ENCODE results near the gene COL4A6.
"Not testable (repeated sequence)": the region's sequence is repeated elsewhere in the genome, so short reads cannot be mapped to it uniquely, and the experiment has no call there.

Gene COL4A6

DNA sequence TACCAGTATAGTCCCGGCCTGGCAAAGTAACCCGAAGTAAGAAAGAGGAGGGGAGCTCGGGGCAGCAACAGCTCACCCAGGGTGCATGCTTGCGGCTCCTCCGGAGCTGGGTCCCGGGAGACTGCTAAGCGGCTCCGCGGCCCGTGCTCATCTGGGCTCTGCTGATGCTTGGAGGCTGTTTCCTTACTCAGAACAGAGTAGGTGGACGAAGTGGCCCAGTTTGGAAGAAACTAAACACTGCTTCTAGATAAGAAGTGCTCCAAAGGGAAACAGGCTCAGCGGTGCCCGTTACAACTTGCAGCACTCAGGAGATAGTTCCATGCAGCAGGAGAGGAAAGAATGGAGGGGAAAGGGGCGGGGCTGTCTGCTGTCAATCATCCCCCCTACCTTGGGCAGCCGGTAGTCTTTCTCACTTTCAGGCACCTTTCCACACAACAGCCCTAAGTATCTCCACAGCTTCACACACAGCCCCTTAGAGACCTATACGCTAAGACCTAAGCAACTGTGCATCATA is at the start of gene COL4A6:
Gene COL4A6 (minus strand): TSS at position 313 of the 514 bp plus-strand sequence. CDS start 226 bp downstream, at position 87.
- DNase-seq (ENCODE audit: low spot score), result peak; percentile 1

DNA sequence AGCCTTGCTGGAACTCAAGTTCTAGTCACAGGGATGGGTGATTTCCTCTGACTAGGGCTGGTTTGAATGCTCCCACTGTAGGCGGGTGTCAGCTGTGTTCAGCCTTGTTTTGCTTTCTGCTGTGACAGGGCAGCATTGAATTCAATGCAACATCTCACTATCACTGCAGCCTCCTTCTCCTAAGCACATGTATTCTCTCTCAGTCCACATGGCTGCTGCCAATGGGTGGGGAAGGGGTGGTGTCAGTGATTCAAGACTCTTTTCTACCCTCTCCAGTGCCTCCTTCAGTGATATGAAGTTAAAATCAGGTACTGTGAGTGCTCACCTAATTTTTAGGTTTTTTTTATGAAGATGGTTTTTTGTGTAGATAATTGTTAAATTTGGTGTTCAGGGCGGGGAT is 47.7 kb upstream of the COL4A6 start:
- no peak for DNase-seq (ENCODE audit: low spot score)

DNA sequence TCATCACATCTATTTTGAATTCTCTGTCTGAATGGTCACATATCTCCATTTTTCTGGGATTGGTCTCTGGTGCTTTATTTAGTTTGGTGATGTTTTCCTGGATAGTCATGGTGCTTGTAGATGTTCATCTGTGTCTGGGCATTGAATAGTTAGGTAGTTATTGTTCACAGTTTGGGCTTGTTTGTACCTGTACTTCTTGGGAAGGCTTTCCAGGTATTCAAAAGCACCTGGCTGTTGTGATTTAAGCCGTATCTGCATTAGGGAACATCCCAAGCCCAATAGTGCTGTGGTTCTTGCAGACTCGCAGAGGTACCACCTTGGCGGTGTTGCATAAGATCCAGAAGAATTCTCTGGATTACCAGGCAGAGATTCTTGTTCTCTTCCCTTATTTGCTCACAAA is 46.0 kb upstream of the COL4A6 start:
- no peak for DNase-seq (ENCODE audit: low spot score)

DNA sequence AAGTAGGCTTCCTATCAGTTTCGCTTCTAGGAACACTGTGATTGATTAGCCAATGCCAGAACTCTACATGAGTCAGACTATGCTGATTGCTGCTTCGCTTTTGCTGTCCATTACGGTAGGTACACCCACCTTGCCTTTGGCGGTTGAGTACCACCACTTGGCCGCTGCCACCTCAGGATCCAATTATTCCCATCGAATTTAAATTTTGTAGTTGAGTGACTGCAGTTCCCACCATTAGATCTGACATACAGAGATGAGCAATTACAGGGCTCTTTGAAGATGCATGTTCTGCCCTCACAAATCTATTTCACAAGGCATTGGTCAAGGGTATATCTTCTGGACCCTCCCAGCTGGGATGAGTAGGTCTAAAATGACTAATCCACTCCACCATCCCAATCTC is 43.3 kb upstream of the COL4A6 start:
- DNase-seq (ENCODE audit: low spot score), result not testable (repeated sequence)

DNA sequence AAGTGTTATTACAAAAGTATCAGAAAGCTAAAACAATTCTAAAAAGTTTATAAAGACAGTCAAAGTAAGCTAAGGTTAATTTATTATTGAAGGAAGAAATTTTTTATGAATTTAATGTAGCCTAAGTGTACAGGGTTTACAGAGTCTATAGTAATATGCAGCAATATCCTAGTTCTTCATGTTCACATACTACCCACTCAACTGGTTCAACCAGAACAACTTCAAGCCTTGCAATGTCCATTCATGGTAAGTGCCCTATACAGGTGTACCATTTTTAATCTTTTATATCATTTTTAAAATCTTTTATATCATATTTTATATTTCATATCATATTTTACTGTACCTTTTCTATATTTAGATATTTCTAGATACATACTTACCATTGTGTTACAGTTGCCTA is 35.8 kb upstream of the COL4A6 start:
- no peak for DNase-seq (ENCODE audit: low spot score)

DNA sequence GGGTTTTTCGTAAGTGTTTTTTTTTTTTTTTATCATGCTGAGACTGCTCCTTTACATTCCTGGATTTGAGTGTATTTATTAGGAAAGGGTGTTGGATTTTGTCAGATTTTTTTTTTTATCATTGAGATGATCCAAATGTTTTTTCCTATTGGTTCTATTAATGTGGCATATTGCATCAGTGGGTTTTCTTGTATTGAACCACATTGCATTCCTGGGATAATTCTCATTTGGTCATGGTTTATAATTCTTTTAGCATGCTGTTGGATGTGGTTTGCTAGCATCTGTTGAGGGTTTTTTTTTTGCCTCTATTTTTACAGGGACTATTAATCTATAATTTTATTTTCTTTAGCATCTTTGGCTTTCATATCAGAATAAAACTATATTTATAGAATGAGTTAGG is 30.3 kb upstream of the COL4A6 start:
- DNase-seq (ENCODE audit: low spot score), result no peak

DNA sequence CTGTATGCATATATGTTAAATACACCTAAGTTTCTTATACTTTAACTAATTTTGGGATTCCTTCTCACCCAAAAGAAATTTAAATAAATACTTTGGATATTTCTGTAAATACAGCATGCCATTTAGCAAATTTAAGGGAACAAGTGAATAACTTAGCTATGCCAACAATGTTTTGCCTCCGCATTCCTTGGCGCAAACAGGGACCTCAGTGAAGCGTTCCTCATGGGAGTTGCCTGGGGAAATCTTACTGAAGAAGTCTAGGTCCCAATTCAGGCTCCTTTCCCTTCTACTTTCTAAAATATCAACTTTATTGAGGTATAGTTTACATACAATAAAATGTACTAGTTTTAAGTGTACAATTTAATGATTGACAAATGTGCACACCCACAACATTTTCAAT is 26.4 kb upstream of the COL4A6 start:
- DNase-seq (ENCODE audit: low spot score), result no peak

DNA sequence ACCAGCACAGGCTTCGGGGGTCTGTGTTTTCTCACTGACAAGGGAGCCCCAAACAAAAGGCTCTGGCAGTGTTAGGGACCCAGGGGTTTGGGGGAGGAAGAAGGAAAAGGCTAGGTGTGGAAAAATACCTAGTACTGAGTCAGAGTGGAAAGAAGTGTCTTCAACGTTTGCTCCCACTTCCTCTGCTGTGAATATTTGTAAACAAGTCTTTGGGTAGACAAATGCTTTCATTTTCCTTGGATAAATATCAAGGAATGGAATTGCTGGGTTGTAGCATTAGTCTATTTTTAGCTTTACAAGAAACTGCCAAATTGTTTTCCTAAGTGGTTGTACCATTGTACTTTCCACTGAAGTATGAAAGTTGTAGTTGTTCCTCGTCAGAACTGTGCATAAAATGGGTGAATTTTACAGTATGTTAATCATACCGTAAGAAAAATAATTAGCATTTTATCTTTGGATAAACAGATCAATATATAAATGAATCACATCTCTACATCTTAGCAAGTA is 18.8 kb upstream of the COL4A6 start:
- no peak for DNase-seq (ENCODE audit: low spot score)

DNA sequence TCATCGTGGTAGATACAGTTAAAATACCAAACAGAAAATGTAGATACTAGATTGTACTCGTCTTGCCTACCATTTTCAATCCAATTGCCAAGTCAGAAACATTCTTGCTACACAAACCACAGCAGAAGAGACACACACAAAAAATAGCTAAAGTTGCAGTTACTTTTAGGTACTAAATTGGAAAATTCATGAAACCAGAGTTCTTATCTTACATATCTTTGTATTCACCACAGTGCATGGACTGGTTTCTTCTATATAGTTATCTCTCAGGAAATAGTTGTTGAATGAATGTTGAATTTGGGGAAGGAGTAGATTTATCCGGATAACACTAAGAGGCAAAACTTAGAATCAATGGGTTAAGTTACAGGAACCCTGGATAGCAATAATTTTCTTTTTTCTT is 15.6 kb upstream of the COL4A6 start:
- no peak for DNase-seq (ENCODE audit: low spot score)

DNA sequence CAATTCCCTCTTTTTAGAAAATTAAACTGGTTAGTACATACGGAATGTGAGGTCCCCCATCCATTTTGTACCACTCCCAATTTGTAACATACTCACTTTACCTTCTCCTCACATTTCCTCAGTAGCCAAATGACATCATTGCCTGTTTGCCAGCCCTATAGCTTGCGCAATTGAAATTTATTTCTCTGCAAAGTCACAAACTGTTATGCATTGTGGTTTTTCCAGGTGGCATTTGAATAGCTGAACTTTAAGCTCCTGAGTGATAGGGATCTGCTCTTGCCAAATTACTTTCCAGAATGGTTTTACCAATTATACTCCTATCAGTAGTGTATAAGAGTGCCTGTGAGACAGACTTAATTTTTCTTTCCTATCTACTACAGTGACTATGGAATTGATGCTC is 9.1 kb upstream of the COL4A6 start:
- no peak for DNase-seq (ENCODE audit: low spot score)

DNA sequence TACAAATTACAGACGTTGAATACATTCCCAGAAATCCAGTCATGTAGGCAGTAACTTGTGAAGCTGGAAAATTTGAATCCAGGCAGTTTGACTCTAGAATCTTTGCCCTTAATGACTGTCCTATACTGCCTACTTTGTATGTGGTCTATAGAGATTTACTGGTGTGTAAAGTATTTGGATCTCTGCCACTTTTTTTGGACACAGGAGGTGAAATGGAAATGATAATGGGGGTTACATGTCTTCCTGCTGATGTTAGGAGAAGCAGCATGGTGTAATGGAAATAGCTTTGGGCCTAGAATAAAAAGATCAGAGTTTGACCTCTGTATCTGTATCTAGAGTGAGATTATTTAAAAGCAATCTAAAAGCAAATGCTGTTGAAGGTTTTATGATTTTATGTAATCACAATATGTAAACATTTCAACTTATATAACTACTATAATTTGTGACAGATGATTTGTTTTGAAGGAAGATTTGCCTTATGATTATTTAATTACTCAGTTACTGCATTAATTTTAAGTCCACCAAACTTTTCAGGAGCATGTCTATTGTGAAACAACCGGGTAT is 4.8 kb upstream of the COL4A6 start:
- no peak for DNase-seq (ENCODE audit: low spot score)

DNA sequence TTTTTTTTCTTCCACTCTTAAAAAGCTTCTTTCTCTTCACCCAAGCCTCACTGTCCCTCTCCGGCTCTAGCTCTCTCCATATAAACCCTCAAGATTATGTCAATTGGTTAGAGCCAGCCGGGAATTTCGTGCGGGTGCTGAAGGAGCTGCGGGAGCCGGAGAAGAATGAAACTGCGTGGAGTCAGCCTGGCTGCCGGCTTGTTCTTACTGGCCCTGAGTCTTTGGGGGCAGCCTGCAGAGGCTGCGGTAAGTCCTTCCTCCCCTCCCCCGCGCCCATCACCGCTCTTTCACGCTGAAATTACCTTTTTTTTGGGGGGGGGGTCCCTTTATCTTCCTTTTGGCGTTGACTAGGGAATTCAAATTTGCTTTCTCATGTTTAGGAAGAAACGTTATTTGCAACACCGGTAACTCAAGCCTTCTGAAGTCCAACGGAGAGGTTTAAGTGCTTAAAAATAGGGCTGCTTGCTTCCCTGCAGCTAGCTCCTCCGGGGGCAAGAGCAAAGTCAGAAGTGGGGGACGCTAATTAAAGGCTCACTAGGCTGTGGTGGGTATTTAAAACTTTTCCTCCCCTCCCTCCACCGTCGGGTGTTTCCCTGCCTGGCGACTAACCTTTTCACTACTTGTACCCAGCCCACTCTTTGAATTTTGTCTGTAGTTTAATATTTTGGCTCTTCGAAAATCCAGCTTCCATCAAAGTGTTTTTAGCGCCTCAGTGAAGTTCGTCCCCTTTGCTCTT is 1.9 kb upstream of the COL4A6 start:
- DNase-seq (ENCODE audit: low spot score), result peak; percentile 1

DNA sequence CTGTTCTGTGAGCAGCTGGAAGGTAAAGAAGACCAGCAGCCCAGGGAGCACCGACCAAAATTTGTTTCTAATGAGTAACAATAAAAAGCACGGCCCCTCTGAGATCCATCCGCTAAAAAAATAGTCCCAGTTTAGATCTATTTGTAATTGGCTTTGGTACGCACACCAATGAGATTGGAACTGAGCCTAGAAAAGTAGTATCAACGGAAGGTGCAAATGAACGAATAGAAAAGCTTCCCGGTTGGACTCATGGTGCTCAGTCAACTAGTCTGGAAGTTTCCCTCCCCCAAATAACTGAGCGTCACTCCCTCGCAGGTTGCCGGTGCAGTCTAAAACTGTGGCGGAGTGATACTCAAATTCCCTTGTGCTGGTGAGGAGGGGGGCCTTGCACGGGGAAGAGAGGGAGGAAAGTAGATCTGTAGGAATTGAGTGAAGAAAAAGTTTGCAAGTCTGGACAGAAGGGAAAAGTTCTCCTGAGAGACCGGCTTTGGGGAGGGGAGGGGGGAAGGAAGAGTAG is 1.3 kb upstream of the COL4A6 start, which contains the start of gene COL4A5:
Gene COL4A5 (plus strand): TSS at position 413 of the 517 bp plus-strand sequence. CDS start 288 bp downstream, outside the sequence.
- peak; percentile 23 for DNase-seq (ENCODE audit: low spot score)

DNA sequence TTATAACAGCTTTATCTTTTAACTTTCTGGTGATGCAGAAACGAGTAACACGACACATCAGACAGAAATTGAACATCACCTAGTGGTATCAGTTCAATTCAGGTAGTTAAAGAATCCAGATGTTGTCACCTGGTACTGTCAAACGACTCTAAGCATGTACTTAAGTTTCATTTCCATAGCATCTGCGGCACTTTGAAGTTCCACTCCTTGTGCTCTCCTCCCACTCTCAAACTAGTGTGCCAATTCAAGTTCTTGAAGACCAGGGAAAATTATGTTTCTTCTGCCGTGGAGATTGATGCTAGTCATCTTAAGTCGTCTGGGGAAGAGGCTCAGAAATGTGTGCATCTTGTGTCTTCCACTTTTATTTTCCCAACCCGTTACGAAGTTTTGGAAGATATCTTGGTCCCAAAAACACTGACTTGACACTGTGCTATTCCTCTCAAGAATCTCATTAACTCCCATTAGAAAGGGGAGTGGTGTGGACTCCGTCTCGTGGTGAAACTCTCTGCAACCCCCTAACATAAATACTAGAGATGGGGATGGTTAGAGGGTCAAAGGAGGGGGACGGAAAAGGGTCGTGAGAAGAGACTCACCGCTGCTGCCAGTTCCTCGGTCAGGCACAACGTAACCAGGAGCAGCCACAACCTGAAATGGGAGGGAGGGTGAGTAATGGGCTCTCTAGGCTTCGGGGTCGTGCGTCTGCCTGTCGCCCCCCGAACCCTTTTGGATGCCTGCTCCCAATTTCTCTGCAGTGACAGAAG is 693 bp downstream of the COL4A6 start:
- no peak for DNase-seq (ENCODE audit: low spot score)

DNA sequence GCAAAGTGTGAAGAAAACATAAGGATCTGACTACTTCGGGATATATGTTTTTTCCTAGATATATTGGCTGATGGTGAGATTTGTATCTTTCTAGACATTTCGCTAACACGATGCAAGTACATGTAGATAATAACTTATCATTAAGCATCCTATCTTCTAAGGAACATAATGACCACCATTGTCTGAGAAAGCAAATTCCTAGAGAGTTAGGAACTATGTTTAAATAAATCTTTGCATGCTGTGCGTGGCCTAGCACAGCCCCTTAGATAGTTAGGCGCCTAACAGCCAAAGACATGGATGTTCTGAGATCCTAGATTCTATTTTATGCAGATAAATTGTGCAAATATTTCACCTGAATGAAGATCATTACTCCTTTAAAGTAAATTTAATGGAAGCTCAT is 3.0 kb downstream of the COL4A6 start:
- no peak for DNase-seq (ENCODE audit: low spot score)

DNA sequence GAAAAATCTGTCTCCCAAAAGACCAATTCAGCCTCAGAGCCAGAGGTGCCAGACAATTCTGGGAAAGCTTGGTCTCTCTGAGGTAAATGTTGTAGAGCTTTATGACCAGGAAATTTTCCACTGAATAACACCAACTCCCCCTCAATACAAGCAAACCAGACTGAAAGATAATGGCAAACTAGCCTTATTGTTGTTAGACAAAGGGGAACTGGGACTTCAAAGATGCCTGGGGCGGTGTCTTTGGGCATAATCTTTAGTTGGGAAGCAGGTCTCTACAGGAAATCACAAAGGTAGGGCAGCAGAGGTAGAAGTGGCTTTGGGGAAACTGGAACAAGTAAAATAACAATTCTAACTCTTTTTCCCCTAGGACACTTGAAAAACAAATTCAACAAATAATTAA is 12.0 kb downstream of the COL4A6 start:
- no peak for DNase-seq (ENCODE audit: low spot score)

DNA sequence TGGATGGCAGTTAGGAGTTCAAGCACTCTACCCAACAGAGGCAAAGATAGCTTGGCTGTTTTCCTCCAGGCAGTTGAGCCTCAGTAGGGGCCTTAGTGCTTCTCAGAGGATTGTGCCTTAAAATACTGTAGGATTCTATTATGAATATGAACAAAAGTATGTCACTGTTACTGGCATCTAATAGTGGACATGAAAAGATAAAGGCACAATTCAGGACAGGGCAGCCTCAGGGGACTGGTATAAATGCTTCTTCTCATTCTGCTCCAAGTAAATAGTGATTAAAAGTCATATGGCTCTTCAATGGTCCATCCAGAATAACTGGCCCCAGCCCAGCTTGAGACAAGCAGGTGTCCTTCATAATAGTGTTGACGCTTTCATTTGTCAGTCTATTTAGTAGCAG is 17.7 kb downstream of the COL4A6 start:
- DNase-seq (ENCODE audit: low spot score), result no peak

DNA sequence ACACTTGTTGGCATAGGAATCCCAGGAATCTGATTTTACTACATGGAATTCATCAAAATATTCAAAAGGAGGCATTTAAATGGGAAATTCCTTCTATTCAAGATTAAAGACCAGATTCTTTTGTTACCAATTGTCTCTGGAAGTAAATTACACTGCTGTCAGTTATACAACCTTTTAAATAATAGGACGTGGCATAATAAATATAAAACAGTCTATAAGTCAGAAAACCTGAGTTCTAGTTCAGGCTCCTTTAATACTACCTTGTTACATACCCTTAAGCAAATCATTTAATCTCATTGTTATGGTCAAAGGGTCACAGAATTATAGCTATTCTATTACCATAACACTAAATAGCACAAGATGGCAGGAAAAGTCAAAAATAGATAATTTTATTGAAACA is 18.8 kb downstream of the COL4A6 start:
- no peak for DNase-seq (ENCODE audit: low spot score)

DNA sequence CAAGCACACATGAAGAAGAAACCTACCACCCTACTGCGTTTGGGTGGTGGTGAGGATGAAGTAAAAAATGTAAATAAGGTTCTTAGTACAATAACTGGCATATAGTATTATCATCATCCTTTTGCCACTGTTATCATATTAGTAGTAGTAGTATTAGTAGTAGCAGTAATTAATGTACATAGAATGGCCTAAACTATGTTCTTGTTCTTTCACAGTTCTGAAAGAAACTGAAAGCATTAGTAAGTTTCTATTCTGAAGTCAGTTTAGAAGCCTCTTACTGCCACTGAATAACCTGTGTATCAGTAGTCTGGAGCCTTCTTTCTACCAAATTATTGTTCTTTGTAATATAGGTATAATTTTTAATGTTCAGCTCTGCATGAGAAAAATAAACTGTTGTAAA is 21.0 kb downstream of the COL4A6 start:
- no peak for DNase-seq (ENCODE audit: low spot score)

DNA sequence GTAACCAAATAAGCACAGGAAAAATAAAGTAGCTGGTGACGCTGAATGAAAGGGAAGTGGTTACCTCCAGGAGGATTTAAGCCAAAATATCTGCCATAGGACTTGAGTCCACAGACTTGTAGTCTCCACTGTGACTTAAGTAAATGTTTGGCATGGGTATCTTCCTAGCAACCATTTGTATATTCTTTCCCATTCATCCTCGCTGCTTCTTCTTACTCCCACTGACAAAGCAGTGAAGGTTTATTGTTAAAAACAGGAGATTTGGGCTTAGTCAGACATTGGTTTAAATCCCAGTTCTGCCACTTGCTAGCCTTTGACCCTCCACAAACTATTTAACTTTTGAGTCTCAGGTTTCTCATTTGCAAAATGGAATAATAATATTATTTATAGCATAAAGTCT is 22.3 kb downstream of the COL4A6 start:
- DNase-seq (ENCODE audit: low spot score), result no peak

DNA sequence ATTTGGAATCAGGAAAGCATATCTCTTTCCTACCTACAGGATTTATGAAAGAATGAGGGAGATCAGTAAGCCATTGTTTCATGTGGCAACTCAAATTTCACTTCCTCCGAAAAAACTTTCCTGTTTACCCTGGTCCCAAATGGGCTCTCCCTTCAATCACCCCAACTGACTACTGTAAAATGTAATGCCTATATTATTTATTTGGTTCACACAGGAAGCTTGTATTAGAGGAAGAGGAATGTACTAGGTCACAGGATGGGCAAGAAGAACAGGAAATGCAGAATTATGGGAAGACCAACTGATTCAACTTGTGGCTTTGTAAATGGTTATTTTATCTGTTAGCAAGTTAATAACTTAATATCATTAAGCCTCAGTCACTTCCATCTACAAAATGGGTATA is 23.1 kb downstream of the COL4A6 start:
- no peak for DNase-seq (ENCODE audit: low spot score)

DNA sequence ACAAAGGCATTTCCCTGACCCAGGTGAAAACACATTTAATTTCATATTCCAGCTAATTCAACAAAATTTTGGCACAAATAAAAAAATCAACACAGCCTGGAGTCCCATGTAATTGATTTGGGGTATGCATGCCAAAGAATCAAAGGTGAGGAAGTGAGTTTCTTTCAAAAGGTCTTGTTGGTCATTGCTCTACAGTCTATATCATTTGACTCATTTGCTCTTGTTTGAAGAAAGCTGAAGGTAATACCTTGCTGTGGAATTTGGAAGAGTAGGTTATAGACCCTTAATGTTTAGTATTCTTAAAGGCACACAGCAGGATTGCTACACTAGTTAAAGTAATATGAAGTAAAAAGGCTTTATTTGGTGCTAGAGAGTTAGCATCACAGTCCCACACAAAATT is 25.4 kb downstream of the COL4A6 start:
- no peak for DNase-seq (ENCODE audit: low spot score)
